ENCODE results near the gene HS6ST3.

DNA sequence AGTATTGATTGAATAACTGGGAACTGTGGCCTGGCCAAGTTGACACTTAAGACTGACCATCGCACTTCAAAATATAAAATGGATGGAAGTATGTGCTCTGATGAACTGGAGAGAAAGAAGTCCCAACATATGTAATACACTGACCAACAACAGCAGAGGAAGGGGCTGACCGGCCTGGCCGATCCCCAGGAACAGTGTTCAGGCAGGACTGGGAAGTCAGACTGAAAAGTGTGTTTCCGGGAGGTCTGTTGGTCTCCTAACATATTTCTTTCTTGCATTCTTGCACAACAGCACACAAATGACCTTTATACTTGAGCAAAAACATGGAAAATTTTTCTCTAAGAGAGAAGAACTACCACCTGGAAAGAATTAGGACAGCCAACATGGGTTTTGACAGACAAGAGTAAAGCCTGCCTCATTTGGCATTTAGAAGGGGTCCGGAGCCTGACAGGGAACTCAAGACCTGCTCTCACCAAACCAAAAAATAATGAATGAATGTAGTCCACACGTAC is 606.5 kb downstream of the HS6ST3 start:
- TF ChIP-seq, protein P1, sequence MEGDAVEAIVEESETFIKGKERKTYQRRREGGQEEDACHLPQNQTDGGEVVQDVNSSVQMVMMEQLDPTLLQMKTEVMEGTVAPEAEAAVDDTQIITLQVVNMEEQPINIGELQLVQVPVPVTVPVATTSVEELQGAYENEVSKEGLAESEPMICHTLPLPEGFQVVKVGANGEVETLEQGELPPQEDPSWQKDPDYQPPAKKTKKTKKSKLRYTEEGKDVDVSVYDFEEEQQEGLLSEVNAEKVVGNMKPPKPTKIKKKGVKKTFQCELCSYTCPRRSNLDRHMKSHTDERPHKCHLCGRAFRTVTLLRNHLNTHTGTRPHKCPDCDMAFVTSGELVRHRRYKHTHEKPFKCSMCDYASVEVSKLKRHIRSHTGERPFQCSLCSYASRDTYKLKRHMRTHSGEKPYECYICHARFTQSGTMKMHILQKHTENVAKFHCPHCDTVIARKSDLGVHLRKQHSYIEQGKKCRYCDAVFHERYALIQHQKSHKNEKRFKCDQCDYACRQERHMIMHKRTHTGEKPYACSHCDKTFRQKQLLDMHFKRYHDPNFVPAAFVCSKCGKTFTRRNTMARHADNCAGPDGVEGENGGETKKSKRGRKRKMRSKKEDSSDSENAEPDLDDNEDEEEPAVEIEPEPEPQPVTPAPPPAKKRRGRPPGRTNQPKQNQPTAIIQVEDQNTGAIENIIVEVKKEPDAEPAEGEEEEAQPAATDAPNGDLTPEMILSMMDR (IDR thresholded peaks at IDR 0.05; ENCODE audit: low read length) = no peak
- no peak for TF ChIP-seq EZH2 (IDR thresholded peaks at IDR 0.05; ENCODE audit: borderline replicate concordance, low read length)

Measured in OCI-LY1 (cell line).